Hepatic stellate cell (primary cell): ENCODE measurements around the gene GLYATL1B.
"Not testable (repeated sequence)": the region's sequence is repeated elsewhere in the genome, so short reads cannot be mapped to it uniquely, and the experiment has no call there.

Experiments
- DNase-seq: peaks from one replicate; pipeline ENCODE4 v3.0.0; 2011; ENCODE audit warnings: low spot score

GLYATL1B gene, protein sequence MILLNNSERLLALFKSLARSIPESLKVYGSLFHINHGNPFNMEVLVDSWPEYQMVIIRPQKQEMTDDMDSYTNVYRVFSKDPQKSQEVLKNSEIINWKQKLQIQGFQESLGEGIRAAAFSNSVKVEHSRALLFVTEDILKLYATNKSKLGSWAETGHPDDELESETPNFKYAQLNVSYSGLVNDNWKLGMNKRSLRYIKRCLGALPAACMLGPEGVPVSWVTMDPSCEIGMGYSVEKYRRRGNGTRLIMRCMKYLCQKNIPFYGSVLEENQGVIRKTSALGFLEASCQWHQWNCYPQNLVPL

DNA sequence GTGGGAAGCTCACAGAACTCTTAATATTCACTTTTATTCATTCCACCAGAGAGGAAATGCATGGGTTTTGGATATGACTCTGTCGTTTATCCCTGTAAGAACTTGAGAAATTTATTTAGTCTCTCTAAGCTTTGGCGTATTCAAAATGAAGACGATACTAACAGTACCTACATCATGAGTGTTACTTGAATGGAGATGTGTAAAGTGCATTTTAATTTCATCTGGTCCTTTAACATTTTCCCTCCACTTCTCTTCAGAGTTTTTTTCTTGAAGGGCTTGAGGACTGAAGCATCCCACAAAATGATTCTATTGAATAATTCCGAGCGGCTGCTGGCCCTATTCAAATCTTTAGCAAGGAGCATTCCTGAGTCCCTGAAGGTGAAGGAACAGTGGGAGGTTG lies at the start of gene GLYATL1B:
Gene GLYATL1B, plus strand, starts transcription at position 301 of the 400 bp plus-strand sequence. Its CDS starts 0 bp downstream, at position 301.
- not testable (repeated sequence) for DNase-seq

DNA sequence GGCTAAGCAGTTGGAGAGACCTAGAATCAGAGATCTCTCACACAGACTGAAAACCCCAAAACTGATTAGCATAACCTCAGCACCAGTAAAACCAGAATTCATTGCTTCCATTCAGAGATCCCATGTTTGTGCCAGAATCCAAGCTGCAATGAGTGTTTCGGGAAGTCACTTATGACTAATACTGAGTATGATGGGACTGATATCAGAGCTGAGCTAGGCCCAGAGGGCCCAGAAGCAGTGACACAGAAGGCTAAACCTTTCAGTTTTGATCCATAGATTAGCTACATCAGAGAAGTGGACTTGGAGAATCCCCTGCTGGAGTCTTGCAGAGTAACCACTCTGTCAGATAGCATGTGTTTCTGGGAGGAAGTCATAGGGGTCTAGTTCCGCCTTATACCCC lies 49.6 kb upstream of the GLYATL1B start:
- DNase-seq: not testable (repeated sequence)

DNA sequence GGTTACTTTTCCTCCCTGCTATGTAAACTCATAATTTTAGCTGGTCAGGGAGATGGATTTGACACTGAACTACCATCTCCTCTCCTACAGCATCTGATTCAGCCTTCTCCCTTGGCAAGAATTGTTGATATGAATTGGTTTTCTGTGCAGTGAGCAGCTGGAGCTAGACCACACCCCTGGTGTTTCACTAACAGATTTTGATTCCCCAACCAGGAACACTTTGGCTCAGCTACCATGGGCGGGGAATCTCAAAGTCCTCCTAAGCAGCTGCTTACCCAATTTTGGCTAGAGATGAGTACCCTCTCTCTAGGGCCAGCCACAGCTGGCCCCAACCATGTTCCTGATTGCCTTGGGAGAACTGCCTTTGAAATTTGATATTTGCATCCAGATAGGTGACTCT lies 48.7 kb upstream of the GLYATL1B start:
- DNase-seq: not testable (repeated sequence)

DNA sequence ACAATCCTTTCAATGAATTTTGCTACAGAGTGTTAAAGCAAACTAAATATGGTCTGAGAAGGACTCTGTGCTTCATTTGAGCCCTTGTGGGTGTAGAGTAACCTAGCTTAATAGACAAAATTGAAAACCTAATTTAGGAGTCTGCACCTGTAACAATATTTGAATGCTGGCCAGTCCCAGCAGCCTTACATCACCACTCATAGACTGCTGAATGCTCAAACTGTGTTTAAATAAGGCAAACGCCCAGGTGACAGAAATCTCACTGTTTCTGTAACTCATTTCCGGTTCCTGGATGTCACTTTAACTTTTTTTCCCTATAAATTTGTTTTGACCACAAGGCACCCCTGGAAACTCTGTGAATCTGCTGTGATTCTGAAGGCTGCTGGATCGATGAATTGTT lies 45.5 kb upstream of the GLYATL1B start:
- no peak for DNase-seq

DNA sequence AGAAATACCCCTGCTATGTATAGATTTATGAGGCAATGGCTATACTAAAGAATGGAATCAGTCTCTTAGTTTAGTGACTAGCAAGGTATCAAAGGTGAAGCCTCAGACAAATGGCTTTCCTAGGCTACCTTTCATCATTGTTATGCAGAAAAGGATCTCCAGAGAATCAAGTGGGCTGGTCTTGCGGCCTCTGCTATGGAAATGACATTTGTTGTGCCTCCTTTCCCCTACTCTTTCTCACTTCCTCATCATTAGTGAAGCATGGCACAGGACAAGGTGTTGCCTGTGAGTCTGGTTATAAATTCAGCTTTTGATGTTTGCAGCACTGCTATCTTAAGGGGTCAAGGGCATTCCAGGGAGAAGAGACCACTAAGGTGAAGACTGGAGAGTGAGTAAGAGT lies 34.7 kb upstream of the GLYATL1B start:
- DNase-seq: not testable (repeated sequence)

DNA sequence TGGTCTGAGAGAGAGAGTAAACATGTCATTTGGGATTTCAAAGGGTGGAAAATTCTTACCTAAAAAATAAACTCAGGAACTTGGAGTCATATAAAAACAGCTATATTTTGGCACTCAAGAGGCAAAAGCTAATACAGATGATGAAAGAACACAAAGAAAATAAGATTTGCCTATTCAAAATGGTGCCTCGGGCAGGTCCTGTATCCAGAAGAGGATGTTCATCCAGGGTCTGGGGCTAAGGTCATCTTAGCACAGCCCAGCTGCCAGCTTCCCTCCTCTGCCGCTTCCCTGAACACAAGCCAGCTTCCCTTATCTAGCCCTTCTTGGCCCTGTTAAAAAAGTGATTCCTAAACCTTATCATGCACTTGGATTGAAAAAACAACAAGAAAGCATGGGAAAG lies 33.8 kb upstream of the GLYATL1B start:
- not testable (repeated sequence) for DNase-seq

DNA sequence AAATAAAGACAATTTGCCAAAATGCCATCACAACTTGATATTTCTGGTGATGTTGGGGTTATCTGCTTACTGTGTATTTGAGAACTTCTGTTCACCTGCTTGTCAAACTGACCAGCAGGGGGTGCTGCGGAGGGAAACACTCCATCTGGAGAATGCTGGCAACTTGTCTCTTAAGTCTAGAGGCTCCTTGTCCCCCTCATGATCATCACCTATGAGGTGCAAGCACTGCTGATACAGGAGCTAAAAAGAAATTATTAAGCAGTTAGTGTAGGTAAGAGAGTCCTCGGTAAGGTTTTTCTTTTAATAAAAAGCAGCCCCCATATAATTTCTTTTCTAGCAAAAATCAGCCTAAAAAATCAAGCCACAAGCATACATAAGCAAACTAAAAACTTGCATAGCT lies 32.7 kb upstream of the GLYATL1B start:
- DNase-seq: no peak

DNA sequence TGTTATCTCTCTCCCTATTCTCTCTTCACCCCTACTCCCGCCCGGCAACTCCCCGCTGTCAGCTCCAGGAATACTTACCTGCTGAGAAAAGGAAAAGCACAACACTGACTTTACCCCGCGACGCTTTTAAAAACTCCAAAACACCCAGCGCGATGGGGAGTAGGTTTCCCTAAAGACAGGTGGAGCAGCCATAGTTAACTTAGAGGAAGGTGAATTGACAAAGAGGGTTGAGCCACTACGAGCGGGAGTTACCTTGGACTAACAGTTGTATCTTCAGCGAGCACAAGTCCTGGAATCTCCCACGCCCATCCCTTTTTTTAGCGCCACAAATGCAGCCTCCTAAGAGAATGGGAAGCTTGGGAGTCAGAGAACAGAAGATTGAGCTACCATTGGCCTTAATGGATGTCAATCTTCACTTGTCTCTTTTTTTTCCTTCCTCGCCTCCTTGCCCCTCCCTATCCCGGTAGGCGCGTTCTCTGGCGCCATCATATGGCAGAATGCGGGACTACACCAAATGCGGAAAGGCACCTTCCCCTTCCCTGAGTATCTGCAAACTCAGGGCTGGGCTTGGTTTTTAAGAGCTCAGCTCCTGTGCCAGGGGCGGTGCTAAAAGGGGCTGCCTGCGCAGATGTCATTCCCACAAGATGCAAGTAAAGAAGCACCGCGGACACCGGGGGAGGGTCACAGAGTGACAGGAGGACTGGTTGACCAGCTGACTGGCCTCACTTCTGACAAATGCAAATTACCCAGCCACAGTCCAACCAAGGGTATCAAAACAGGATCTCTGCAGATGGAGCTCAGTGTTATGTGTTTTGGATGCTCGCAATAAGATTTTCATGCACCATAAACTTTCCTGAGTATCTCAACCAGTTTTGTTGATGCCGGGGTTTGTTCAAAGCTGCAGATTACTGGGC lies 27.7 kb upstream of the GLYATL1B start:
- DNase-seq: peak; percentile 50

DNA sequence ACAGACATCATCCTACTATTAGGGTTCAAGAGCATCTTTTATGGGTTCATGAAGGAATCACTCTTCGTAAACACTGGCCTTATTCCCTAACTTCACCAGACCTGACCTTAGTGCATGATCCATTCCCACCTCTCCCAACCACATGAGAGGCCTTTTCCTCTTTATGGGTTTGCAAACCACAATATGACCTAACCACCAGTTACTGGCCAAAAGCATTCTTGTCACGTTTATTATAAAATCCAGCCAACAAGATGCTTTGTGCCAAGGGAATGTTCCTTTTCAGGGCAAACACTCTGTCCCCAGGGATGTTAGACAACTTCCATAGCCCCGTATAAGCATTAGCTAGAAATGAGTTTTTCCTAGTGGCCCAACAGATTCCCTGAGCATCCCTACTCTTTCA lies 26.0 kb upstream of the GLYATL1B start:
- not testable (repeated sequence) for DNase-seq

DNA sequence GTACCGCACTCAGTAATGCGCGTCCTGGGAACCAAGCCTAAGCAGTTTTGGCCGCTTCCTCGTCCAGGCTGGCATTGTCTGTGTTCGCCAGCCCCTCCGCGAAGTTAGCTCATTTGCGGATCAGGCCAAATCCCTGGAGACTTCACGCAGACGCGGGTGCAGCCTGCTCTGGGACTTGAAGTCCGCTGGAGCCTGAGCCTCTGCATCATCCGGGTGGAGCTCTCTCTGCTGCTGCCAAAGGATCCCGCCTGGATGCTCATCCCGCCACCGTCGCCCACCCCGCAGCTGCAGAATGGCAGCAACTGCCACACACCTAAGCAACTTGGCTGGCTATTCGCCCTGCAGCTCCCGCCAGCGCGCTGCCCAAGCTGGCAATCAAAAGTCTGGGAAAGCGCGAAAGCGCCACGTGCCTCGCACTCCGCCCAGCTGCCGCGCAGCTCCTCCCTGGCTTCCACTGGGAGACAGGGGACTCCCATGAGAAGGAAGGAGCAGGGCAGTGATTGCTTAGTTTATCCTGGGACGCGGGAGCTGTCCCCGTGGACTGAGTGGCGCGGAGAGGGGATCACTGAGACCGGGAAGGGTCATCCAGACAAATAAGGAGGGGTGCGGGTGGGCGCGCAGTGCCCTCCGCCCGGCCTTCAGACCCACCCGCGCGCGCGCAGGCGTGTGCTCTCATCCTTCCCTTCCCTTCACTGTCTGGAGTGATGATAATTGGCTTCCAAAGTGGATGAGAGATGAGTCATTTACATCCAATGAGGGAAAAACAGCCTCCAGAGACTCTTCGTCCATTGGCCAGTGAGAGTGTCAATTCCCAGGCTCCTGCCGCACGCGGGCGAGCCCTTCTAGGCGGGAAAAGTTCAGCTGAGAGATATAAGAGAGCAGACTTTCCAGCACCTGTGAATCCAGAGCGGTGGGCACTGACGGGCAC lies 23.2 kb upstream of the GLYATL1B start:
- DNase-seq: no peak

DNA sequence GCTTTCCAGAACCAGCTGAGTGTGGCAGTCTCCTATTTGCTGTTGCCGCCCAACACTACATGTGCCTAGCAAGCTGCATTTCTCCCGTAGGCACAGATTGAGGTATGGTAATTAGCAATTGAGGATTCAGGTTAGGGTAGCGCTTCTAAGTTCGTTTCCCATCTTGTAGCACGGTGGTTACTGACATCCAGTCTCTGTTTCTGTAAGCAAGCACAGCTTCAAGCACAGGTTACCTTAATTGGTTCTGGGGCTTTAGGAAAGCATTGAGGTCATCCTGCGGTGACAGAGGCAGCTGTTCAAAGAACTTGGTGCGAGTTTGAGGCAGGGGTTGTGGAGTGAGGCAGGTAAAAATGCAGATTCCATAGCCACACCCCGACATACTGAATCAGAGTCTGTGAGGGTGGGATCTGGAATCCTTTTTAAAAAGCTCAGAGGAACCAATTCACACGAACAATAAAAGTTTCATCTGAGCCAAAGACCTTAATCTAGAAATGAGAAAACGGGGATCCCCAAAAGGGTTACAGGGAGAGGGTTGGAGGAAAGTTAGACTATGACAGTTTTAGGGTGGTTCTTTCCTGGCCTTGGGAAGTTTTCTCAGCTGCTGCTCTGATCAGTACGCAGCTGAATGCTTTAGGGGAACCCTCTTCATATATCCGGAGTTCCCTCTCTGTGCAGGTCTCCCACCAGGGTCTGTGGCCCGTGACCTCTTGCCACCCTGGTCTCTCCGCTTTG lies 21.9 kb upstream of the GLYATL1B start:
- DNase-seq: not testable (repeated sequence)

DNA sequence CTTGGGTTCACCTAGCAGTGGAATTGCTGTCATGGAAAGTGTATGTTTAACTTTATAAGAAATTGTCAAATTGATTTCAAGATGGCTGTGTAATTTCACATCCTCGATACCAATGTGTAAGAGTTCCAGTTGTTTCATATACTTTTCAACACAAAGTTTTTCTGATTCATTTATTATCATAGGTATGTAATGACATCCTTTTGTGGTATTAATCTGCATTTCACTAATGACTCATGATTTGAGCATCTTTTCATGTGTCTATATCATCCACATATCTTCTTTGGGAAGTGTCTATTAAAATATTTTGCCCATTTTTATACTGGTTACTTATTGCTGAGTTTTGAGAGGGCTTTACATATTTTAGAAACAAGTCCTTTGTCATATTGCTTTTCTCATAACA lies 17.0 kb upstream of the GLYATL1B start:
- DNase-seq: no peak

DNA sequence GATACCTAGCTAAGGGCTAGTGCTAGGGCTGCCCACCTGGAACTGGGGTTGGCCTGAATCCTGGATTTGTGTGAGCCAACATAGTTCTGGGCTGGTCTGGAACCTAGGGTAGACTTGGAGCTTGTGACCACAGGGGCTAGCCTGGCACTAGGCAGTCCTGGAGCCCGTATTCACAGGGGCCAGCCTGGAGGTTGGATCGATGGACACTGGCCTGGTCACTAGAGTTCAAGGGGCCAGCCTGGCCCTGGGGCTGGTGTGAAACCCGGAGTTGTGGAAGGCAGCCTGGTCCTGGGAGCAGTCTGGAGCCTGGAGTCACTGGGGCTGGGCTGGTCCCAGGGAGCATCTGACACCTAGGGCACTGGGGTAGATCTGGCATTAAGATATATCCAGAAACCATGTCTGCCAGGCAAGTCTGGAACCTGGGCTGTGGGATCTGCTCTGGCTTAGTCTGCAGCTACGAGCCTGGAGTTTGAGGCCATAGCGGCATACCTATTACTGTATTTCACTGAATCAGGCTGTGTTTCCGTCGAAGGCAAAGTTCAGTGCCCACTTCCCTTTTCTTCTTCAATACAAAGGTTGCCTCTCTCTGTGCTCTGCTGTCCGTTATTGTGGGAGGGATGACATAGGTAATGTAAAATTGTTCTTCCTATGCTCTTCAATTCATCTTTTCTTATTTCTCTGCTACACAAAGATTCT lies 9.1 kb upstream of the GLYATL1B start:
- no peak for DNase-seq

DNA sequence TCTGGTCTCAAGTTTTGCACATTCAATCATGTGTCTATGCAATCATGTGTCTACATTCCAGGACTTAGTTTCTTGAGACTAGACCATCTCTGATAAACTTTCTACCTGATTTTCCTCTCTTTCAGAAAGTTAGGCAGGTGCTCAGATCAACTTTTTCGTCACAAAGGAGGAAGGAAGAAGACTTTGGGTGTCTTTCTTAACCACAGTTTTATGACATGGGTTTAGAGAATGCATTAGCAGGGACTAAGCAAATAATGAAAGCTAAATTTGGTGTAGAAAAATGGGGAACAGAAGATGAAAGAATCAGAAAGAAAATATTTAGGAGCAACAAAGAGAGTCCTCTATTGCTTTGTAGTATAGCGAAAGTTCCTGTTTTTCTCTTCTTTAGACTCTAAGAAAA lies 7.7 kb upstream of the GLYATL1B start:
- no peak for DNase-seq

DNA sequence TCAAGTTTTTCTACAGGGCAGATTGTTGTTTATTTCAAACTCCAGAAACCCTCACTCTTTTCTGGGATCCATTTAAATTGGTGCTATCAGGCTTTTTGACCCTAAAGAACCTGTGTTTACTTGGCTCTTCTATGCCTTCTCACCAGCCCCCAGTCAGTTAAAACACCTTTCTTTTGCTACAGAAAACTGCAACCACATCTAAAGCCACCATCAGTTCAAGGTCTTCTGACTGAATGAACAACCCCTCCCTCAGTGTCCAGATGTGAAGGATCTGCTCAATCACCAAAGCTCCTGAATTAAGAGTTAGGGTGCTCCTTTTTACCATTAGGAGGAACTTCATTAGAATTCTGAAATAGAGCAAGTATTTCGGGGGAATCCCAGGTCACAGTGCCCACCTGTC lies 7.0 kb upstream of the GLYATL1B start:
- DNase-seq: no peak

DNA sequence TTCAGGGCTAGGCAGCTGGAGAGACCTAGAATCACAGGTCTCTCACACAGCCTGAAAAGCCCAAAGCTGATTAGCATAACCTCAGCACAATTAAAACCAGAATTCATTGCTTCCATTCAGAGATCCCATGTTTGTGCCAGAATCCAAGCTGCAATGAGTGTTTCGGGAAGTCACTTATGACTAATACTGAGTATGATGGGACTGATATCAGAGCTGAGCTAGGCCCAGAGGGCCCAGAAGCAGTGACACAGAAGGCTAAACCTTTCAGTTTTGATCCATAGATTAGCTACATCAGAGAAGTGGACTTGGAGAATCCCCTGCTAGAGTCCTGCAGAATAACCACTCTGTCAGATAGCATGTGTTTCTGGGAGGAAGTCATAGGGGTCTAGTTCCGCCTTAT lies 5.7 kb upstream of the GLYATL1B start:
- DNase-seq: not testable (repeated sequence)

DNA sequence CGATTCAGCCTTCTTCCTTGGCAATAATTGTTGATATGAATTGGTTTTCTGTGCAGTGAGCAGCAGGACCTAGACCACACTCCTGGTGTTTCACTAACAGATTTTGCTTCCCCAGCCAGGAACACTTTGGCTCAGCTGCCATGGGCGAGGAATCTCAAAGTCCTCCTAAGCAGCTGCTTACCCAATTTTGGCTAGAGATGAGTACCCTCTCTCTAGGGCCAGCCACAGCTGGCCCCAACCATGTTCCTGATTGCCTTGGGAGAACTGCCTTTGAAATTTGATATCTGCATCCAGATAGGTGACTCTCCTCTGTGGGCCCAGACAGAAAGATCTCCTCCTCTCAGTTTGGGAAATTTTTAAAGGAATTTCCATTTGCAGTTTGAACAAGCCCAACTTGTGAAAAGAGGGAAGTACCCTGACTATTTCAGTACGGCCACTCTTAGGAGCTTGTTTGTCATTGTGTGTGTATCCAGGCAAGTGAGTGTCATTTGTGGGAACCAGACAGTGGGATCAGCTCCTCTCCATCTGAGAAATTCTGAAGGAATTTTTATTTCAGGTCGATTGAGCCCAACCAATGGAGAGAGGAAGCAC lies 4.6 kb upstream of the GLYATL1B start:
- not testable (repeated sequence) for DNase-seq

DNA sequence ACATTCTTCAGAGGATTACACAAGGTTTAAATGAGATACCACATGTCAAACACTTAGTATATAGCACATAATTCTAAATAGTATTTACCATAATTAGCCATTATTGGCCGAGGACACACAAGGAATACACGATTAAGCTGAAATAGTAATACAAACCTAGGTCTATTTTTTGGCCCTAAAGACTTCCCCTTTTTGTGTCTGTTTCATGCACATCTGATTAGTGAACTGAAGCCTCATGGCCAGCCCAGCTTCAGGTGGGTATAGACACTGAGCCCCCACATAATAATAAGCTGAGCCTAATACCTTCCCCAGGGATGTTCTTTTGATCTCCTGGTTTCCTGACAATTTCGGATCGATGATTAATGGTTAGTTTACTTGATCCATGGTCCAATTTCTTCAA lies 2.1 kb downstream of the GLYATL1B start:
- no peak for DNase-seq

DNA sequence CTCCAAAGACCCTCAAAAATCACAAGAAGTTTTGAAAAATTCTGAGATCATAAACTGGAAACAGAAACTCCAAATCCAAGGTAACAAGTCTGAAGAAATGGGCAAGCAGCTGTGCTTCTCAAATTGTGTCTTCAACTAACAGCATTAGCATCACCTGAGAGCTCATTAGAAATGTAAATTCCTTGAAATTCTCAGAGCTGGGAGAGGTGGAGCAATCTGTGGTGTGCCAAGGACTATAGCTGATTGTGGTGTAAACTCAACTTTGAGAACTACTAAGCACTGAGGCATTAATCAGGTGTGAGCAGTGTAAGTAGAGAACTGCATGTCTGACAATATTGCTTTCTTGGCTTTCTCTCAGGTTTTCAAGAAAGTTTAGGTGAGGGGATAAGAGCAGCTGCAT lies 7.5 kb downstream of the GLYATL1B start:
- DNase-seq: not testable (repeated sequence)

DNA sequence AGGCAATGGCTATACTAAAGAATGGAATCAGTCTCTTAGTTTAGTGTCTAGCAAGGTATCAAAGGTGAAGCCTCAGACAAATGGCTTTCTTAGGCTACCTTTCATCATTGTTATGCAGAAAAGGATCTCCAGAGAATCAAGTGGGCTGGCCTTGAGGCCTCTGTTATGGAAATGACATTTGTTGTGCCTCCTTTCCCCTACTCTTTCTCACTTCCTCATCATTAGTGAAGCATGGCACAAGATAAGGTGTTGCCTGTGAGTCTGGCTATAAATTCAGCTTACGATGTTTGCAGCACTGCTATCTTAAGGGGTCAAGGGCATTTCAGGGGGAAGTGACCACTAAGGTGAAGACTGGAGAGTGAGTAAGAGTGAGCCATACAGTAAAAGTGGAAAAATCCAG lies 9.1 kb downstream of the GLYATL1B start:
- DNase-seq: not testable (repeated sequence)
